CD4-positive, CD25-positive, alpha-beta regulatory T cell (primary cell): ENCODE data around the gene APOBEC3C. TPM values are rescaled to one million over a fixed set of nuclear protein-coding genes. Genes with fewer than 3 reads are reported as not detected.

ENCODE experiments used
- ATAC-seq, 2 donors: fragments of 150-1000 bp; cut with Tn5 transposase; one replicate each; pipeline ENCODE4 v1.10.0; 2021; ENCODE audit warnings: low read depth in 2 of 2, moderate number of reproducible peaks in 2 of 2, moderate library complexity in 1 of 2
- DNase-seq, 3 donors: peaks; one replicate each; pipeline versions ENCODE4 v3.0.0 to v3.0.0-alpha.2; 2012 to 2022; ENCODE audit warnings: mixed read lengths in 1 of 3
- H3K27ac ChIP-seq: one replicate; pipeline ENCODE4 v1.7.0; 2013; ENCODE audit warnings: mild to moderate bottlenecking, low read length; ENCODE audit not compliant: insufficient read depth, poor library complexity, severe bottlenecking
- H3K27me3 ChIP-seq: one replicate; pipeline ENCODE4 v1.7.0; 2013; ENCODE audit warnings: low read length; ENCODE audit not compliant: control insufficient read depth, insufficient read depth
- H3K36me3 ChIP-seq: one replicate; pipeline ENCODE4 v1.7.0; 2013; ENCODE audit warnings: mild to moderate bottlenecking, low read length, moderate library complexity; ENCODE audit not compliant: control insufficient read depth, insufficient read depth
- H3K4me1 ChIP-seq: 2 replicates; pipeline ENCODE4 v1.7.0; 2013; ENCODE audit warnings: mild to moderate bottlenecking, low read length; ENCODE audit not compliant: insufficient read depth, control insufficient read depth, poor library complexity, severe bottlenecking
- H3K4me3 ChIP-seq: one replicate; pipeline ENCODE4 v1.7.0; 2013; ENCODE audit warnings: low read depth, mild to moderate bottlenecking, low read length, moderate library complexity
- H3K9me3 ChIP-seq, 2 experiments: 1 replicate in 1 of 2; 2 replicates in 1 of 2; pipeline ENCODE4 v1.7.0; 2013; ENCODE audit warnings: low read length in 2 of 2, mild to moderate bottlenecking in 1 of 2, moderate library complexity in 1 of 2; ENCODE audit not compliant: control insufficient read depth in 2 of 2
- H3K27ac Mint-ChIP-seq, 3 donors: one replicate each; pipeline ENCODE4 v1.8.0; 2020 to 2022; ENCODE audit warnings: mild to moderate bottlenecking in 3 of 3, mixed read lengths in 3 of 3, moderate library complexity in 2 of 3
- H3K27me3 Mint-ChIP-seq: one replicate; pipeline ENCODE4 v1.8.0; 2022; ENCODE audit warnings: mild to moderate bottlenecking, mixed read lengths
- H3K36me3 Mint-ChIP-seq: one replicate; pipeline ENCODE4 v1.8.0; 2020; ENCODE audit warnings: mixed read lengths
- H3K4me1 Mint-ChIP-seq, 4 donors: one replicate each; pipeline ENCODE4 v1.8.0; 2020 to 2022; ENCODE audit warnings: mixed read lengths in 4 of 4, mild to moderate bottlenecking in 1 of 4
- H3K4me3 Mint-ChIP-seq, 4 donors: one replicate each; pipeline ENCODE4 v1.8.0; 2020 to 2022; ENCODE audit warnings: mild to moderate bottlenecking in 4 of 4, mixed read lengths in 4 of 4, moderate library complexity in 3 of 4
- H3K9me3 Mint-ChIP-seq, 7 donors: one replicate each; pipeline ENCODE4 v1.8.0; 2020 to 2022; ENCODE audit warnings: mixed read lengths in 7 of 7, mild to moderate bottlenecking in 3 of 7, moderate library complexity in 2 of 7
- polyA plus RNA-seq, 4 donors: library from polyadenylated mRNA; unstranded; fragments of 300-500 nt; fragmentation: Illumina TruSeq; gene quantifications; one replicate each; pipeline ENCODE4 v1.2.3, GENCODE V29; 2021
- total RNA-seq: library from RNA; stranded (reverse); gene quantifications from one replicate; pipeline ENCODE4 v1.2.3, GENCODE V29; 2022

APOBEC3C gene
- total and polyA plus RNA-seq, 5 donors from 2014 or later: 59.0 to 146 (median 96.9) TPM

GRCh38 chr22:38968801-38969200, 45.3 kb upstream of the APOBEC3C start:
- H3K4me3 Mint-ChIP-seq: no peak overlapping the region
- ATAC-seq (no peak), DNase-seq (no peak)
- no peaks in the 10 kb centered on the region for H3K36me3 Mint-ChIP-seq
- peaks cover 37% of the 10 kb centered on the region for H3K27me3 Mint-ChIP-seq
- H3K27ac Mint-ChIP-seq: no peak overlapping the region
- peaks cover 0 to 5% (median 4%) of the 10 kb centered on the region in 4 donors for H3K4me1 Mint-ChIP-seq
- Histone ChIP-seq H3K27me3 (no peaks in the 10 kb centered on the region), H3K9me3 (no peaks in the 10 kb centered on the region), H3K36me3 (no peaks in the 10 kb centered on the region), H3K4me1 (no peaks in the 10 kb centered on the region), H3K27ac (no peak overlapping the region), H3K4me3 (no peak overlapping the region)
- H3K9me3 Mint-ChIP-seq: no peaks in the 10 kb centered on the region

- Histone ChIP-seq H3K27me3 (no peaks in the 10 kb centered on the region), H3K36me3 (no peaks in the 10 kb centered on the region), H3K27ac (no peak overlapping the region), H3K4me3 (no peak overlapping the region), H3K4me1 (no peaks in the 10 kb centered on the region), H3K9me3 (no peaks in the 10 kb centered on the region)
- ATAC-seq (no peak), DNase-seq (no peak)
- Mint-ChIP-seq H3K4me1 (peaks cover 0 to 7% (median 3%) of the 10 kb centered on the region in 4 donors), H3K4me3 (no peak overlapping the region), H3K27me3 (peaks cover 34% of the 10 kb centered on the region), H3K9me3 (no peaks in the 10 kb centered on the region), H3K27ac (no peak overlapping the region), H3K36me3 (no peaks in the 10 kb centered on the region)
Observed at GRCh38 chr22:38970551-38970950, 43.5 kb upstream of the APOBEC3C start.

- ATAC-seq (no peak), DNase-seq (no peak)
- H3K4me1 ChIP-seq: no peaks in the 10 kb centered on the region
- no peaks in the 10 kb centered on the region for H3K36me3 ChIP-seq
- Mint-ChIP-seq H3K27me3 (peaks cover 34% of the 10 kb centered on the region), H3K27ac (no peak overlapping the region), H3K9me3 (no peaks in the 10 kb centered on the region), H3K36me3 (no peaks in the 10 kb centered on the region), H3K4me3 (no peak overlapping the region), H3K4me1 (peaks cover 0 to 7% (median 3%) of the 10 kb centered on the region in 4 donors)
- H3K4me3 ChIP-seq: no peak overlapping the region
- H3K27ac ChIP-seq: no peak overlapping the region
- H3K9me3 ChIP-seq: no peaks in the 10 kb centered on the region
- no peaks in the 10 kb centered on the region for H3K27me3 ChIP-seq
Observed at GRCh38 chr22:38971202-38971601, 42.9 kb upstream of the APOBEC3C start.

- Mint-ChIP-seq H3K27ac (no peak overlapping the region), H3K27me3 (peaks cover 34% of the 10 kb centered on the region), H3K4me1 (peaks cover 0 to 7% (median 3%) of the 10 kb centered on the region in 4 donors), H3K9me3 (no peaks in the 10 kb centered on the region), H3K36me3 (no peaks in the 10 kb centered on the region), H3K4me3 (no peak overlapping the region)
- Histone ChIP-seq H3K27ac (no peak overlapping the region), H3K4me3 (no peak overlapping the region), H3K27me3 (no peaks in the 10 kb centered on the region), H3K4me1 (no peaks in the 10 kb centered on the region), H3K9me3 (no peaks in the 10 kb centered on the region), H3K36me3 (no peaks in the 10 kb centered on the region)
- no peak for DNase-seq
- ATAC-seq: no peak
Observed at GRCh38 chr22:38971791-38972190, 42.3 kb upstream of the APOBEC3C start.

- Mint-ChIP-seq H3K9me3 (no peaks in the 10 kb centered on the region), H3K27me3 (peaks cover 38% of the 10 kb centered on the region), H3K4me3 (no peak overlapping the region), H3K27ac (peak overlapping the region in 1 of 3 donors; percentile 66), H3K4me1 (peaks cover 0 to 7% (median 3%) of the 10 kb centered on the region in 4 donors), H3K36me3 (no peaks in the 10 kb centered on the region)
- no peaks in the 10 kb centered on the region for H3K36me3 ChIP-seq
- H3K4me3 ChIP-seq: no peak overlapping the region
- H3K27me3 ChIP-seq: no peaks in the 10 kb centered on the region
- no peak overlapping the region for H3K27ac ChIP-seq
- H3K9me3 ChIP-seq: no peaks in the 10 kb centered on the region
- no peaks in the 10 kb centered on the region for H3K4me1 ChIP-seq
- no peak for ATAC-seq
- DNase-seq: no peak
Observed at GRCh38 chr22:38972558-38972957, 41.5 kb upstream of the APOBEC3C start.

GRCh38 chr22:38973289-38974169, 40.5 kb upstream of the APOBEC3C start:
- H3K27ac ChIP-seq: no peak overlapping the region
- Mint-ChIP-seq H3K27me3 (peaks cover 43% of the 10 kb centered on the region), H3K4me1 (peaks cover 0 to 7% (median 3%) of the 10 kb centered on the region in 4 donors), H3K9me3 (peaks cover 0 to 3% (median 0%) of the 10 kb centered on the region in 7 donors), H3K27ac (peak overlapping the region in 2 of 3 donors; percentile 43 to 75), H3K36me3 (no peaks in the 10 kb centered on the region), H3K4me3 (no peak overlapping the region)
- H3K4me3 ChIP-seq: no peak overlapping the region
- no peaks in the 10 kb centered on the region for H3K9me3 ChIP-seq
- H3K36me3 ChIP-seq: no peaks in the 10 kb centered on the region
- H3K27me3 ChIP-seq: no peaks in the 10 kb centered on the region
- H3K4me1 ChIP-seq: no peaks in the 10 kb centered on the region
- ATAC-seq (peak; percentile 66 to 78), DNase-seq (peak in 2 of 3 donors; percentile 26 to 66)

- no peaks in the 10 kb centered on the region for H3K36me3 ChIP-seq
- H3K9me3 Mint-ChIP-seq: peaks cover 0 to 3% (median 0%) of the 10 kb centered on the region in 7 donors
- H3K4me1 ChIP-seq: no peaks in the 10 kb centered on the region
- H3K4me3 Mint-ChIP-seq: no peak overlapping the region
- no peak overlapping the region for H3K27ac Mint-ChIP-seq
- ATAC-seq: no peak
- DNase-seq: no peak
- H3K9me3 ChIP-seq: no peaks in the 10 kb centered on the region
- H3K27me3 Mint-ChIP-seq: peaks cover 40% of the 10 kb centered on the region
- H3K27ac ChIP-seq: no peak overlapping the region
- no peaks in the 10 kb centered on the region for H3K36me3 Mint-ChIP-seq
- no peaks in the 10 kb centered on the region for H3K27me3 ChIP-seq
- H3K4me1 Mint-ChIP-seq: peaks cover 0 to 7% (median 3%) of the 10 kb centered on the region in 4 donors
- no peak overlapping the region for H3K4me3 ChIP-seq
Observed at GRCh38 chr22:38974170-38974825, 39.8 kb upstream of the APOBEC3C start.
